Measurements from ENCODE around the gene PHKB.

The PHKB gene

DNA sequence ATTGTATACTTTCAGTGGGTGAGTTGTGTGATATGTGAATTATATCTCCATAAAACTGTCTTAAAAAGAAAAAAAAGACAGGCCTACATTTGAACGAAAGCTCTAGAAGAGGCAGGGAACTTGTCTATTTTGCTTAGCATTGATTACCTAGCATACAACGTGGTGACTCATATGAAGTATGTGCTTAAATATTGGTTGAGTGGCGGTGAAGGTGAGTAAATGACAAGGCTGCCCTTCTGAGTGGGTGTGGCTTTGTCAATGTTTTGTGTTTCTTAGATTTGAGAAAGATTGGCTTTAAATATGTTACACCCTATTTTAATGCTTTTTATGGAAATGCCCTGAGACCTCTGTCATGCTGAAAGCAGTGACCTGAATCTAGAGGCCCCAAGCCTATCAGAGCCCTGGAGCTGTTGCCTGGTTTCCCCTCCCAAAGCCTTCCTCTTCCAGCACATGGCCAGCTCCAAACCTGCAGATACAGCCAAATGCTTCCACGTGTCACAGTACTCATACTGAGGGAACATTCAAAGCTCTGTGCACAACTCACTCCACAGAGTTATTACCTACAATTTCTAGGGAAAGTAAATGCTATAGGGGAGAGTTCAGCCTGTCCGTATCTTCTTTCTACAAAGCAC is 260.0 kb downstream of the PHKB start:
- TF ChIP-seq, protein P1, sequence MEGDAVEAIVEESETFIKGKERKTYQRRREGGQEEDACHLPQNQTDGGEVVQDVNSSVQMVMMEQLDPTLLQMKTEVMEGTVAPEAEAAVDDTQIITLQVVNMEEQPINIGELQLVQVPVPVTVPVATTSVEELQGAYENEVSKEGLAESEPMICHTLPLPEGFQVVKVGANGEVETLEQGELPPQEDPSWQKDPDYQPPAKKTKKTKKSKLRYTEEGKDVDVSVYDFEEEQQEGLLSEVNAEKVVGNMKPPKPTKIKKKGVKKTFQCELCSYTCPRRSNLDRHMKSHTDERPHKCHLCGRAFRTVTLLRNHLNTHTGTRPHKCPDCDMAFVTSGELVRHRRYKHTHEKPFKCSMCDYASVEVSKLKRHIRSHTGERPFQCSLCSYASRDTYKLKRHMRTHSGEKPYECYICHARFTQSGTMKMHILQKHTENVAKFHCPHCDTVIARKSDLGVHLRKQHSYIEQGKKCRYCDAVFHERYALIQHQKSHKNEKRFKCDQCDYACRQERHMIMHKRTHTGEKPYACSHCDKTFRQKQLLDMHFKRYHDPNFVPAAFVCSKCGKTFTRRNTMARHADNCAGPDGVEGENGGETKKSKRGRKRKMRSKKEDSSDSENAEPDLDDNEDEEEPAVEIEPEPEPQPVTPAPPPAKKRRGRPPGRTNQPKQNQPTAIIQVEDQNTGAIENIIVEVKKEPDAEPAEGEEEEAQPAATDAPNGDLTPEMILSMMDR (IDR thresholded peaks at IDR 0.05; ENCODE audit: low read depth, low read length): no peak
- no peak for DNase-seq (ENCODE audit: low read depth in 2 of 2)
- H3K4me3 ChIP-seq (replicated peaks in 1 of 2; ENCODE audit: low read depth in 2 of 2, low read length in 2 of 2): no peak overlapping the region

DNA sequence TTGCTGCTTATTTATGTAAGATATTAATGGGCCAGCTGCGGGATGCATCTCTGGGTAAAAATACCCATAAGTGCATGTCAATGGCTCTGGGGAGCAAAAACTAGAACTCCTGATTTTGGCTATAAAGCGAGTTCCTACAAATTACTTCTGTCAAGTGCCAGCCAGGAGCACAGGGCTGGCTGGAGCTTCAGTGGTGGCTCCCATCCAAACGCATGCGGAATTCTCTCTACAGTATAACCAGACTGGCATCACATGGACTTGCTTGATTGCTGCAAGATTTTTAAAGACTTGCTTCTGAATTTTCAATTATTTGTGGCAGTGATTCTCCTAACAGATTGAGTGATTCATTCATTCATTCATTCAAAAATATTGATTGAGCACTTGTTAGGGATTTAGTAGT is 260.9 kb downstream of the PHKB start:
- no peak for DNase-seq (ENCODE audit: low read depth in 2 of 2)

DNA sequence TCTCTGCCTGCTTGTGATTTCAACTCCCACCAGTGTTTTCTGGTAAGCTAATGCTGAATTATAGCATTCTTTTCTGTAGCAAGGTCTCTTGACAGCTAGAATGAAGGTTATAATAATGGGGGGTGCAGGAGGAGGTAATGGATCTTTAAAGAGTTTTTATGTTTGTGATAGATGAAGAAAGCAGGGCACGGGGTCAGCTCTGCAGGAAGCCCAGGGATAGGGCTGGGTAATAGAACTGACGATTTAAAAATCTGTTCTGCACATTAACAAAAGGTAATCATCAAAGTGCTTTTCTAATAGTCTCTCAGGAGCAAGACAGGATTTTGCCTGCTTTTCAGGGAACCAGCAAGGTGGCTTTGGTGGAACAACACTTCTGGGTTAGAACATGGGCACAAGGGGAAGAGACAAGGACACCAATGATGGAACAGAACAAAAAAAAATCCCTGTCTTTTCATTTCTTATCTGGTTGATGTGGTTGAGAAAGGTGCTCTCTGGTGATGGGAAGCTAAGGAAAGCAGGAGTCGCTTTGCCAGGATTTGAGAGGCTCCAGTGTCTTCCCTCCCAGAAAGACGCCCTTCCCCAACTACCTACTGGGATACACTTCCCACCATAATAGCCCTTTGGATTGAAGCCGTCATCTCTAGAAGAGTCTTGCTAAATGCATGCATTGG is 263.1 kb downstream of the PHKB start:
- DNase-seq (ENCODE audit: low read depth in 2 of 2): no peak
- TF ChIP-seq, protein P1 (IDR thresholded peaks at IDR 0.05; ENCODE audit: low read depth, low read length): no peak
- no peak overlapping the region for H3K4me3 ChIP-seq (replicated peaks in 1 of 2; ENCODE audit: low read depth in 2 of 2, low read length in 2 of 2)

More for the DNA sequence above, 260.9 kb downstream of the PHKB start:
- no peak overlapping the region for H3K4me3 ChIP-seq (replicated peaks in 1 of 2; ENCODE audit: low read depth in 2 of 2, low read length in 2 of 2)
- TF ChIP-seq, protein P1 (IDR thresholded peaks at IDR 0.05; ENCODE audit: low read depth, low read length): no peak

DNA sequence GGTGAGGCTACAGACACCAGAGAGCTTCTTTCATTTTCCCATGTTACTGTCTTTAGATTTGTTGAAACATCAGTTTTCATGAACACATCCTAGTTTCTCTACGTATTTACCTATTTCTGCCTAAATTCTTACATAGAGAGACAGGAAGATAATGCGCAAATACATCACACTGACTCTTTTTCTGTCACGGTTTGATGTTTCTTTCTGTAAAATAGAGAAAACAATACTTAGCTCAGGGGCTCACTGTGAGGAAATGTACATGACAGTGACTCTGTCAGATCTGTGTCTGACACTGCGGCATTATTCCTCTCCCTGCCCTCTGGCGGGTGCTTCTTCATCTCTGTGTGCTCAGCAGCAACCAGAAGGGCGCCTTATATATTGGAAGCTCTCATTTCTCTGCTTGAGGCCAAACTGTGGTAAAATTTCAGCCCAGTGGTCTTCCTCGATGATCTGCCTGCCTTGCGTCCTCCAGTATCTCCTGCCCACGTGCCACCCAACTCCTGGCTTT is 264.1 kb downstream of the PHKB start:
- DNase-seq (ENCODE audit: low read depth in 2 of 2): no peak
- H3K4me3 ChIP-seq (replicated peaks in 1 of 2; ENCODE audit: low read depth in 2 of 2, low read length in 2 of 2): no peak overlapping the region
- TF ChIP-seq, protein P1 (IDR thresholded peaks at IDR 0.05; ENCODE audit: low read depth, low read length): no peak

DNA sequence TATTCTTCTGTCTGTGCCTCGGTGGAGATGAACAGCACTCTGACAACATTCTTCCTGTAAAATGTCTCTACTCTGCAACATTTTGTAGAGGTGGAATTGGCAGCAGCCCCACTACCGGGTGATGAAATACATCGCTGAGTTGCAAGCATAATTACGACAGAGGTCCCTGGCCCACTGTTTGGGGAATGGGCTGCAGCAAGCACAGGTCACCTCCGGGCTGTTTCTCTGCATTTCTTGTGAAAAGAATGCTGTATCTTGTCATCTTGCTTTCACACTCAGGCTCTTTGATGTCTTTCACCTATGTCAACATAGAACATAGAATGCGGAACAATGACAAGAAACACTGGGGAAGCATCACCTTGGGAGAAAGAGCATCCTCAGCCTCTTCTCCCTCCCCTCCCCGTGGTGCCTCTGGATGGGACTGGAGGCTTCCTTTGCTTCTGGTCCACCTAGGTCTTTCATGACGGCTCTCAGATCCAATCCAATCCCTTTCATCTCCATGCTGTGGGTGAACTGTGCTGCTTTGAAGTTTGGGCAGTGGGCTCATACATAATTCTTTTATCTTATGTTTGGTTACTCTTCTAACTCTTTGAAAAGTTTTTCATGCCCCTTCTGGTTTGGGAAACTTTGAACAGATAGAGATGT is 265.0 kb downstream of the PHKB start:
- TF ChIP-seq, protein P1 (IDR thresholded peaks at IDR 0.05; ENCODE audit: low read depth, low read length): no peak
- peak; percentile 10 to 12 for DNase-seq (ENCODE audit: low read depth in 2 of 2)
- no peak overlapping the region for H3K4me3 ChIP-seq (replicated peaks in 1 of 2; ENCODE audit: low read depth in 2 of 2, low read length in 2 of 2)

DNA sequence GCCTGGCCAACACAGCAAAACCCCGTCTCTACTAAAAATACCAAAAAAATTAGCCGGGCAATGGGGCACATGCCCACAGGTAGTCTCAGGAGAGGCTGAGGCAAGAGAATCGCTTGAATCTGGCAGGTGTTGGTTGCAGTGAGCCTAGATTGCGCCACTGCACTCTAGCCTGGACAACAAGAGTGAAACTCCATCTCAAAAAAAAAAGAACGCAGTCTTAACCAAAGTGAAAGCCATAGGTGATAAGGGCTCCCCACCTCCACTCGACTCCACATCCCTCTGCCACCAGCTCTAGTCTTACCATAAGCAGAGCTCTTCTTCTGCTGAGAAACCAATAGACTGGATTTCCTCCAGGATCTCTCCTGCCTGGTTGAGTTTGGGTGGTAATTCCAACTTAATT is 266.0 kb downstream of the PHKB start:
- no peak overlapping the region for H3K4me3 ChIP-seq (replicated peaks in 1 of 2; ENCODE audit: low read depth in 2 of 2, low read length in 2 of 2)
- TF ChIP-seq, protein P1 (IDR thresholded peaks at IDR 0.05; ENCODE audit: low read depth, low read length): no peak
- DNase-seq (ENCODE audit: low read depth in 2 of 2): no peak
